Vagina (tissue), 2 donors: ENCODE measurements around the gene KDM7A. TPM values are rescaled to one million over a fixed set of nuclear protein-coding genes. Genes with fewer than 3 reads are reported as not detected.
A peak's percentile ranks its signal among the peaks of the same experiment; 100 is the strongest.

Experiments
- DNase-seq, 2 donors: peaks; one replicate each; pipeline ENCODE4 v3.0.0-alpha.2; 2017; ENCODE audit errors: extremely low spot score in 2 of 2
- H3K27ac ChIP-seq: fragments of 200-600 bp; sonication (generic); one replicate; pipeline ENCODE4 v1.5.1; 2019
- H3K27me3 ChIP-seq: fragments of 200-600 bp; sonication (generic); one replicate; pipeline ENCODE4 v1.5.1; 2019
- H3K36me3 ChIP-seq, 2 donors: fragments of 200-600 bp; sonication (generic); one replicate each; pipeline ENCODE4 v1.5.1; 2017 to 2019
- H3K4me1 ChIP-seq: fragments of 200-600 bp; sonication (generic); one replicate; pipeline ENCODE4 v1.5.1; 2019
- H3K4me3 ChIP-seq, 2 donors: fragments of 200-600 bp; sonication (generic); 1 replicate in 1 of 2; 2 replicates in 1 of 2; pipeline ENCODE4 v1.5.1; 2016 to 2019
- H3K9me3 ChIP-seq: fragments of 200-600 bp; sonication (generic); one replicate; pipeline ENCODE4 v1.5.1; 2019
- CTCF ChIP-seq, 3 experiments: fragments of 450-650 bp in 2 of 3; fragments of 200-600 bp in 1 of 3; sonication (generic) in 1 of 3; IDR thresholded peaks; one replicate each; pipeline ENCODE4 v1.5.1; 2017 to 2019; ENCODE audit warnings: antibody characterized with exemption in 3 of 3, mild to moderate bottlenecking in 2 of 3, moderate library complexity in 2 of 3
- POLR2A ChIP-seq, 2 donors: fragments of 450-650 bp; IDR thresholded peaks; one replicate each; pipeline ENCODE4 v1.6.1; 2017; ENCODE audit warnings: antibody characterized with exemption in 2 of 2, mild to moderate bottlenecking in 2 of 2, moderate library complexity in 2 of 2
- POLR2AphosphoS5 ChIP-seq, 2 donors: sonication (generic); formaldehyde crosslinking; IDR thresholded peaks; one replicate each; pipeline ENCODE4 v1.9.0; 2017; ENCODE audit warnings: antibody characterized with exemption in 2 of 2, mild to moderate bottlenecking in 2 of 2, low read depth in 1 of 2; ENCODE audit not compliant: insufficient read depth in 1 of 2
- intact Hi-C: fragments of 100-400 bp; cut with DNase I; formaldehyde crosslinking; loops from one replicate; pipeline ENCODE4 v1.15.1; 2023
- total RNA-seq: library from RNA; depleted of rRNA; stranded (reverse); fragments of >200 nt; gene quantifications from one replicate; pipeline ENCODE4 v1.2.3, GENCODE V29; 2016

The KDM7A gene
- total RNA-seq, 1 donor from 2014 or later = 24.6 TPM

DNA sequence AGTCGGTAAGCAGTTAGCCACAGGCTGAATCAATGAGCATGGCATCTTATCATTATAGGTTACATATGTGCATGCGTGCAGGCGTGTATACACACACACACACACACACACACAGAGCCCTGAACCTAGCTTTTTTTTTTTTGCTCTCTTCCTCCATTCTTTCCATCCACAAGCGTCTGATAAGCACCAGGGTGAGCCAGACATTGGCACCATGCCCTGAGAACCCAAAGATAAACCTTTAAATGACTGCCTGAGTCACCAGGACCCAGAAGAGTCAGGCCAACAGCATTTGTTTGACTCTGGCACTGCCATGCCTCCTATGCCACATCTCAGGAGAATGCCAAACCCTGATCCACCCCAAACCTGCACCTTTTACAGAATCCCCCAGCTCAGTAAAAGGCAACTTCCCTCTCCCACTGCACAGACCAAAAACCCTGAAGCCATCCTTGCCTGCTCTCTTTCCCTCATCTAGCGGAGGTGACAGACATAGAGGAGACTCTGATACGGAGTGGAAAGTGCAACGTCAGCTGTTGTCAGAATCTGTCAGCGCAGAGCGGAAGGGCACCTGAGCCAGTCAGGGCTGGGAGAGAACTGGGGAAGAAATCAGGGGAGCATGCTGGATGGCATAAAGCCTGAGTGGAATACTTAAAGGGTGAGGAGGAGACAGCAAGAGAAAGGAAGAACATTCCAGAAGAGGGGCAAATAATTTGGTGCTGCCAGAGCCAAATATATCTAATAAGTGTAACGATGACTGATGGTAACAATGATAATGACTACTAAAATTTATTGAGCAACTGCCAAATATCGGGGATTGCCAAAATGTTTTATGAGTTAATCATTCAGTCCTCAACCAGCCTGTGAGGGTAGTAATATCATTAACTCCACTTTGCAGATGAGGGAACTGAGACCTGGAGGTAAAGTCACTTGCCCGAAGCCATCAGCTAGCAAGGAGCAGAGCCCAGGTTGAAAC, 117.2 kb downstream of the KDM7A start:
- peak in 1 of 2 donors; percentile 79 for DNase-seq
- H3K9me3 ChIP-seq = no peaks in the 10 kb centered on the region
- peak overlapping the region; percentile 16 for H3K27ac ChIP-seq
- TF ChIP-seq POLR2AphosphoS5 (IDR thresholded peaks at IDR 0.05; ENCODE audit: insufficient read depth in 1 of 2, low read depth in 1 of 2) = no peak
- TF ChIP-seq CTCF (IDR thresholded peaks at IDR 0.05) = no peak
- TF ChIP-seq POLR2A (IDR thresholded peaks at IDR 0.05) = no peak
- intact Hi-C loops = no loop called here
- no peaks in the 10 kb centered on the region for H3K27me3 ChIP-seq
- peaks cover 31% of the 10 kb centered on the region for H3K4me1 ChIP-seq
- no peak overlapping the region for H3K4me3 ChIP-seq
- no peaks in the 10 kb centered on the region for H3K36me3 ChIP-seq

- intact Hi-C loops = no loop called here
- no peak for TF ChIP-seq POLR2AphosphoS5 (IDR thresholded peaks at IDR 0.05; ENCODE audit: insufficient read depth in 1 of 2, low read depth in 1 of 2)
- TF ChIP-seq POLR2A (IDR thresholded peaks at IDR 0.05) = no peak
- TF ChIP-seq CTCF (IDR thresholded peaks at IDR 0.05) = no peak
- Histone ChIP-seq H3K36me3 (peaks cover 0 to 6% of the 10 kb centered on the region in 2 donors), H3K27me3 (no peaks in the 10 kb centered on the region), H3K27ac (no peak overlapping the region), H3K4me1 (peaks cover 31% of the 10 kb centered on the region), H3K9me3 (no peaks in the 10 kb centered on the region), H3K4me3 (no peak overlapping the region)
- DNase-seq = peak in 1 of 2 donors; percentile 29
Observed at GRCh38 chr7:140058517-140058916, 118.3 kb downstream of the KDM7A start.

GRCh38 chr7:140057143-140057535, 119.6 kb downstream of the KDM7A start:
- TF ChIP-seq POLR2A (IDR thresholded peaks at IDR 0.05) (no peak), CTCF (IDR thresholded peaks at IDR 0.05) (no peak), POLR2AphosphoS5 (IDR thresholded peaks at IDR 0.05; ENCODE audit: insufficient read depth in 1 of 2, low read depth in 1 of 2) (no peak)
- Histone ChIP-seq H3K36me3 (peaks cover 0 to 6% of the 10 kb centered on the region in 2 donors), H3K27me3 (no peaks in the 10 kb centered on the region), H3K4me3 (no peak overlapping the region), H3K27ac (no peak overlapping the region), H3K9me3 (no peaks in the 10 kb centered on the region), H3K4me1 (peaks cover 30% of the 10 kb centered on the region)
- intact Hi-C loops = no loop called here
- peak in 1 of 2 donors; percentile 34 for DNase-seq

- no peak overlapping the region for H3K4me3 ChIP-seq
- no peak overlapping the region for H3K27ac ChIP-seq
- no peaks in the 10 kb centered on the region for H3K27me3 ChIP-seq
- intact Hi-C loops = no loop called here
- H3K4me1 ChIP-seq = peaks cover 25% of the 10 kb centered on the region
- TF ChIP-seq POLR2AphosphoS5 (IDR thresholded peaks at IDR 0.05; ENCODE audit: insufficient read depth in 1 of 2, low read depth in 1 of 2) = no peak
- TF ChIP-seq CTCF (IDR thresholded peaks at IDR 0.05) = no peak
- TF ChIP-seq POLR2A (IDR thresholded peaks at IDR 0.05) = no peak
- peaks cover 0 to 6% of the 10 kb centered on the region in 2 donors for H3K36me3 ChIP-seq
- DNase-seq = peak in 1 of 2 donors; percentile 54
- H3K9me3 ChIP-seq = no peaks in the 10 kb centered on the region
Observed at GRCh38 chr7:140056431-140057142, 120.2 kb downstream of the KDM7A start.
